WTC11 (cell line): Measurements from ENCODE around the gene ZNF574. TPM values are rescaled to one million over a fixed set of nuclear protein-coding genes. Genes with fewer than 3 reads are reported as not detected.
"Not testable (repeated sequence)": the region's sequence is repeated elsewhere in the genome, so short reads cannot be mapped to it uniquely, and the experiment has no call there.

Experiments
- ATAC-seq: fragments of 200-7000 bp; cut with Tn5 transposase; 2 replicates; pipeline ENCODE4 v1.10.0; 2021; ENCODE audit warnings: mild to moderate bottlenecking, moderate library complexity
- CTCF ChIA-PET: fragments of 300-600 bp; sonication (Branson Sonifier 250); formaldehyde crosslinking; loops from one replicate; lab custom pipeline; 2021; ENCODE audit warnings: antibody characterized with exemption; lab: Charles Lee
- POLR2A ChIA-PET: fragments of 350-600 bp; sonication (Branson Sonifier 250); formaldehyde crosslinking; loops from one replicate; lab custom pipeline; 2021; ENCODE audit warnings: antibody characterized with exemption; lab: Charles Lee
- DNase-seq: peaks from one replicate; pipeline ENCODE4 v3.0.0; 2021; ENCODE audit warnings: low spot score
- H3K27ac Mint-ChIP-seq: 2 replicates; pipeline ENCODE4 v1.8.0; 2021; ENCODE audit warnings: mixed read lengths
- H3K27me3 Mint-ChIP-seq: 2 replicates; pipeline ENCODE4 v1.8.0; 2021; ENCODE audit warnings: low read depth, mild to moderate bottlenecking, moderate library complexity, mixed read lengths
- H3K36me3 Mint-ChIP-seq: 2 replicates; pipeline ENCODE4 v1.8.0; 2021; ENCODE audit warnings: mixed read lengths
- H3K4me1 Mint-ChIP-seq: 2 replicates; pipeline ENCODE4 v1.8.0; 2022; ENCODE audit warnings: mixed read lengths
- H3K4me3 Mint-ChIP-seq: 2 replicates; pipeline ENCODE4 v1.8.0; 2021; ENCODE audit warnings: mild to moderate bottlenecking, moderate library complexity, mixed read lengths
- H3K9me3 Mint-ChIP-seq: 2 replicates; pipeline ENCODE4 v1.8.0; 2021; ENCODE audit warnings: mixed read lengths
- CDX4 ChIP-seq: fragments of 250-450 bp; sonication (Bioruptor Pico); IDR thresholded peaks from 2 replicates; pipeline ENCODE4 v1.9.0; 2021; ENCODE audit warnings: moderate library complexity, mild to moderate bottlenecking, inconsistent platforms, borderline replicate concordance
- E2F1 ChIP-seq: sonication (generic); formaldehyde crosslinking; IDR thresholded peaks from 2 replicates; pipeline ENCODE4 v1.8.0; 2022; ENCODE audit warnings: mild to moderate bottlenecking, missing genetic modification reagents
- FOXP1 ChIP-seq: sonication (generic); formaldehyde crosslinking; IDR thresholded peaks from 2 replicates; pipeline ENCODE4 v1.8.0; 2022; ENCODE audit warnings: missing genetic modification reagents, mild to moderate bottlenecking, moderate library complexity, borderline replicate concordance
- OVOL2 ChIP-seq: fragments of 250-450 bp; sonication (Bioruptor Pico); IDR thresholded peaks from 2 replicates; pipeline ENCODE4 v1.9.0; 2021; ENCODE audit warnings: mild to moderate bottlenecking, borderline replicate concordance
- PRDM15 ChIP-seq: sonication (generic); formaldehyde crosslinking; IDR thresholded peaks from 2 replicates; pipeline ENCODE4 v1.8.0; 2022; ENCODE audit warnings: missing genetic modification reagents
- ZNF416 ChIP-seq: fragments of 250-450 bp; sonication (Bioruptor Pico); IDR thresholded peaks from 2 replicates; pipeline ENCODE4 v1.9.0; 2021; ENCODE audit warnings: mild to moderate bottlenecking, inconsistent platforms
- total RNA-seq: library from RNA; stranded (reverse); gene quantifications from 3 replicates; pipeline ENCODE4 v1.2.3, GENCODE V29; 2021
- TF ChIP-seq, protein P1 (sequence below): fragments of 250-450 bp; sonication (Bioruptor Pico); IDR thresholded peaks from 2 replicates; pipeline ENCODE4 v1.9.0; 2021; ENCODE audit warnings: mild to moderate bottlenecking
- TF ChIP-seq, protein P2 (sequence below): sonication (generic); formaldehyde crosslinking; IDR thresholded peaks from 2 replicates; pipeline ENCODE4 v1.8.1; 2022; ENCODE audit warnings: low read depth, mild to moderate bottlenecking, moderate library complexity, missing genetic modification reagents, borderline replicate concordance

ZNF574 gene
- total RNA-seq, 1 experiment from 2014 or later = 30.6 TPM

DNA sequence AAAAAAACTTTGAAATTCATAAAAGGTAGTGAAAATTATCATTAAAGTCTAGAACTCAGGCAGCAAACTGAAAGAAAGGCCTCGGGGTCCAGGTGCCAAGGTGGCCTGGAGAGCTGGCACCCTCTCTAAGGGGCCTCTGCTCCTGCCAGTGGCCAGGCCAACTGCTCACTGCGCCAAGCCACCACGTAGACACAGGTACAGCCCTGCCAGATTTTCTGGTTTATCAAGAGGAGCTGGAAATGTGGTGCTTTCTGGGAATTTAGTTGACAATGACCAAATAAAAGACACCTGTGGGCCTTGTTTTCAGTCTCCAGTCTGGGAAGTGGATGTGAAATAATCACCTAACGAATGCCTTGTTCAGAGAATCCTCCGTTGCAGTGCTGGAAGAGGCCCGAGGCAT lies 22.8 kb downstream of the ZNF574 start:
- ATAC-seq = no peak
- ChIA-PET CTCF (interaction anchor here (0.9 to 1.6 kb wide), 7 partner anchors 10 to 181 kb away, joined by 3 to 23 read pairs (median 4); no protein-coding TSS in a partner anchor), POLR2A (interaction anchor here (0.6 kb wide), 1 partner anchor 299 kb away, joined by 3 read pairs; no protein-coding TSS in a partner anchor)
- H3K9me3 Mint-ChIP-seq = no peaks in the 10 kb centered on the region
- DNase-seq = no peak
- no peak for TF ChIP-seq PRDM15 (CRISPR knock-in tag)
- TF ChIP-seq, protein P1, sequence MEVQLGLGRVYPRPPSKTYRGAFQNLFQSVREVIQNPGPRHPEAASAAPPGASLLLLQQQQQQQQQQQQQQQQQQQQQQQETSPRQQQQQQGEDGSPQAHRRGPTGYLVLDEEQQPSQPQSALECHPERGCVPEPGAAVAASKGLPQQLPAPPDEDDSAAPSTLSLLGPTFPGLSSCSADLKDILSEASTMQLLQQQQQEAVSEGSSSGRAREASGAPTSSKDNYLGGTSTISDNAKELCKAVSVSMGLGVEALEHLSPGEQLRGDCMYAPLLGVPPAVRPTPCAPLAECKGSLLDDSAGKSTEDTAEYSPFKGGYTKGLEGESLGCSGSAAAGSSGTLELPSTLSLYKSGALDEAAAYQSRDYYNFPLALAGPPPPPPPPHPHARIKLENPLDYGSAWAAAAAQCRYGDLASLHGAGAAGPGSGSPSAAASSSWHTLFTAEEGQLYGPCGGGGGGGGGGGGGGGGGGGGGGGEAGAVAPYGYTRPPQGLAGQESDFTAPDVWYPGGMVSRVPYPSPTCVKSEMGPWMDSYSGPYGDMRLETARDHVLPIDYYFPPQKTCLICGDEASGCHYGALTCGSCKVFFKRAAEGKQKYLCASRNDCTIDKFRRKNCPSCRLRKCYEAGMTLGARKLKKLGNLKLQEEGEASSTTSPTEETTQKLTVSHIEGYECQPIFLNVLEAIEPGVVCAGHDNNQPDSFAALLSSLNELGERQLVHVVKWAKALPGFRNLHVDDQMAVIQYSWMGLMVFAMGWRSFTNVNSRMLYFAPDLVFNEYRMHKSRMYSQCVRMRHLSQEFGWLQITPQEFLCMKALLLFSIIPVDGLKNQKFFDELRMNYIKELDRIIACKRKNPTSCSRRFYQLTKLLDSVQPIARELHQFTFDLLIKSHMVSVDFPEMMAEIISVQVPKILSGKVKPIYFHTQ (CRISPR knock-in tag) = no peak
- TF ChIP-seq CDX4 = no peak
- TF ChIP-seq E2F1 (CRISPR knock-in tag) = no peak
- TF ChIP-seq OVOL2 (CRISPR knock-in tag) = no peak
- TF ChIP-seq ZNF416 (CRISPR knock-in tag) = no peak
- TF ChIP-seq, all 79 proteins: peak for 0
- Mint-ChIP-seq H3K4me1 (peaks cover 16% of the 10 kb centered on the region), H3K4me3 (no peak overlapping the region), H3K36me3 (no peaks in the 10 kb centered on the region), H3K27ac (no peak overlapping the region), H3K27me3 (peaks cover 20% of the 10 kb centered on the region)

DNA sequence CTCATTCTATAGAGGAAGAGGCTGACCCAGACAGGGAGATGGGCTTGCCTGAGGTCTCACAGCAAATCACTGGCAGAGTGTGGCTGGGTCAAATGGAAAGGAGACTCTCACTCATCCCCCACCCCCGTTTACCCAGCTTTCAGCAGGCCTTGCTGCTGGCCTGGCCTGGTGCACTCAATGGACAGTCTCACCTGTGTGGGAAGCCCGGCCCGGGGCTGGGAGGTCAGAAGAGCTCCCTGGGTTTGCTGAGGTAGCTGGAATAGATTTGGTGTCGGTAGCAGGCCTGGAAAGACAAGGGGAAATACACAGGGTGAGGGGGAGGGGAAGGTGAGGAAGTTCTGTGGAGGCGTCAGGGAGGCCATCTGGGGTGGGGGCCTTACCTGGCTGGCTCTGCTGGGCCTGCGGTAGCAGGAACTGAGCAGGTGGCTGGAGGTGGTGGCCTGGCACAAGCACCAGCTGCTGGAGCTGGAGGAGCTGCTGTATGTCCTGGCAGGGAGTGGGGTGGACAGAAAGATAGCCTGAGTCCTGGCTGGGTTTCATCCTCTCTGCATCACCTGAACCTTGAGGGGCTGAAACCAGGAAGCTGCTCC lies 23.5 kb downstream of the ZNF574 start:
- H3K4me1 Mint-ChIP-seq = peaks cover 16% of the 10 kb centered on the region
- no peaks in the 10 kb centered on the region for H3K36me3 Mint-ChIP-seq
- no peak overlapping the region for H3K4me3 Mint-ChIP-seq
- H3K9me3 Mint-ChIP-seq = no peaks in the 10 kb centered on the region
- ChIA-PET CTCF (interaction anchor here (0.5 to 1.6 kb wide), 8 partner anchors 9 to 180 kb away, joined by 3 to 23 read pairs (median 4); no protein-coding TSS in a partner anchor), POLR2A (interaction anchor here (0.6 kb wide), 1 partner anchor 299 kb away, joined by 3 read pairs; no protein-coding TSS in a partner anchor)
- ATAC-seq (peak; percentile 8), DNase-seq (no peak)
- H3K27ac Mint-ChIP-seq = no peak overlapping the region
- TF ChIP-seq FOXP1 (CRISPR knock-in tag) = 0 out of 2 replicates have a peak, but pooled peaks have one; percentile 15
- TF ChIP-seq, protein P2, sequence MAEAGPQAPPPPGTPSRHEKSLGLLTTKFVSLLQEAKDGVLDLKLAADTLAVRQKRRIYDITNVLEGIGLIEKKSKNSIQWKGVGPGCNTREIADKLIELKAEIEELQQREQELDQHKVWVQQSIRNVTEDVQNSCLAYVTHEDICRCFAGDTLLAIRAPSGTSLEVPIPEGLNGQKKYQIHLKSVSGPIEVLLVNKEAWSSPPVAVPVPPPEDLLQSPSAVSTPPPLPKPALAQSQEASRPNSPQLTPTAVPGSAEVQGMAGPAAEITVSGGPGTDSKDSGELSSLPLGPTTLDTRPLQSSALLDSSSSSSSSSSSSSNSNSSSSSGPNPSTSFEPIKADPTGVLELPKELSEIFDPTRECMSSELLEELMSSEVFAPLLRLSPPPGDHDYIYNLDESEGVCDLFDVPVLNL (CRISPR knock-in tag) = no peak
- peaks cover 19% of the 10 kb centered on the region for H3K27me3 Mint-ChIP-seq

- H3K9me3 Mint-ChIP-seq, H3K36me3 Mint-ChIP-seq, DNase-seq, ATAC-seq, POLR2A ChIA-PET, H3K27ac Mint-ChIP-seq, H3K4me3 Mint-ChIP-seq: not testable (repeated sequence)
- Mint-ChIP-seq H3K27me3 (peaks cover 16% of the 10 kb centered on the region), H3K4me1 (peaks cover 15% of the 10 kb centered on the region)
- CTCF ChIA-PET = interaction anchor here (0.7 to 3.3 kb wide), 4 partner anchors 8 to 180 kb away, joined by 3 to 23 read pairs (median 12); no protein-coding TSS in a partner anchor
Measured at GRCh38 chr19:42100241-42100640, 24.3 kb downstream of the ZNF574 start.
